ENCODE measurements around the gene DYNC2H1.

Gene DYNC2H1

GRCh38 chr11:103281301-103281700, 172.1 kb downstream of the DYNC2H1 start:
- H3K36me3 ChIP-seq (ENCODE audit: control insufficient read depth, insufficient read depth, low read length) = no peaks in the 10 kb centered on the region
- DNase-seq (ENCODE audit: extremely low read depth, insufficient read length) = no peak
- H3K27me3 ChIP-seq (replicated peaks; ENCODE audit: control insufficient read depth, insufficient read depth, low read length) = no peaks in the 10 kb centered on the region
- H3K4me3 ChIP-seq (replicated peaks; ENCODE audit: low read depth, low read length) = no peak overlapping the region
- no peak for TF ChIP-seq CTCF (IDR thresholded peaks at IDR 0.05; ENCODE audit: insufficient read depth, low read length, poor library complexity, severe bottlenecking)

GRCh38 chr11:103284260-103284659, 175.0 kb downstream of the DYNC2H1 start:
- Histone ChIP-seq H3K27me3 (replicated peaks; ENCODE audit: control insufficient read depth, insufficient read depth, low read length) (no peaks in the 10 kb centered on the region), H3K4me3 (replicated peaks; ENCODE audit: low read depth, low read length) (no peak overlapping the region), H3K36me3 (ENCODE audit: control insufficient read depth, insufficient read depth, low read length) (no peaks in the 10 kb centered on the region)
- no peak for DNase-seq (ENCODE audit: extremely low read depth, insufficient read length)
- TF ChIP-seq CTCF (IDR thresholded peaks at IDR 0.05; ENCODE audit: insufficient read depth, low read length, poor library complexity, severe bottlenecking) = no peak

GRCh38 chr11:103294516-103294915, 185.3 kb downstream of the DYNC2H1 start:
- Histone ChIP-seq H3K4me3 (replicated peaks; ENCODE audit: low read depth, low read length) (no peak overlapping the region), H3K27me3 (replicated peaks; ENCODE audit: control insufficient read depth, insufficient read depth, low read length) (no peaks in the 10 kb centered on the region), H3K36me3 (ENCODE audit: control insufficient read depth, insufficient read depth, low read length) (no peaks in the 10 kb centered on the region)
- no peak for DNase-seq (ENCODE audit: extremely low read depth, insufficient read length)
- TF ChIP-seq CTCF (IDR thresholded peaks at IDR 0.05; ENCODE audit: insufficient read depth, low read length, poor library complexity, severe bottlenecking) = no peak

- H3K27me3 ChIP-seq (replicated peaks; ENCODE audit: control insufficient read depth, insufficient read depth, low read length) = no peaks in the 10 kb centered on the region
- no peaks in the 10 kb centered on the region for H3K36me3 ChIP-seq (ENCODE audit: control insufficient read depth, insufficient read depth, low read length)
- H3K4me3 ChIP-seq (replicated peaks; ENCODE audit: low read depth, low read length) = no peak overlapping the region
- no peak for TF ChIP-seq CTCF (IDR thresholded peaks at IDR 0.05; ENCODE audit: insufficient read depth, low read length, poor library complexity, severe bottlenecking)
- DNase-seq (ENCODE audit: extremely low read depth, insufficient read length) = no peak
Observed at GRCh38 chr11:103295704-103296103, 186.5 kb downstream of the DYNC2H1 start.

- no peak for DNase-seq (ENCODE audit: extremely low read depth, insufficient read length)
- H3K4me3 ChIP-seq (replicated peaks; ENCODE audit: low read depth, low read length) = no peak overlapping the region
- no peaks in the 10 kb centered on the region for H3K36me3 ChIP-seq (ENCODE audit: control insufficient read depth, insufficient read depth, low read length)
- H3K27me3 ChIP-seq (replicated peaks; ENCODE audit: control insufficient read depth, insufficient read depth, low read length) = no peaks in the 10 kb centered on the region
- no peak for TF ChIP-seq CTCF (IDR thresholded peaks at IDR 0.05; ENCODE audit: insufficient read depth, low read length, poor library complexity, severe bottlenecking)
Observed at GRCh38 chr11:103297900-103298299, 188.7 kb downstream of the DYNC2H1 start.

GRCh38 chr11:103315248-103315647, 206.0 kb downstream of the DYNC2H1 start:
- TF ChIP-seq CTCF (IDR thresholded peaks at IDR 0.05; ENCODE audit: insufficient read depth, low read length, poor library complexity, severe bottlenecking) = no peak
- no peak for DNase-seq (ENCODE audit: extremely low read depth, insufficient read length)
- Histone ChIP-seq H3K36me3 (ENCODE audit: control insufficient read depth, insufficient read depth, low read length) (no peaks in the 10 kb centered on the region), H3K27me3 (replicated peaks; ENCODE audit: control insufficient read depth, insufficient read depth, low read length) (no peaks in the 10 kb centered on the region), H3K4me3 (replicated peaks; ENCODE audit: low read depth, low read length) (no peak overlapping the region)

All from GM06990 (cell line).